Right atrium auricular region (tissue), 2 donors: ENCODE data around the gene MFSD12. TPM values are rescaled to one million over a fixed set of nuclear protein-coding genes. Genes with fewer than 3 reads are reported as not detected.
"Not testable (repeated sequence)": the region's sequence is repeated elsewhere in the genome, so short reads cannot be mapped to it uniquely, and the experiment has no call there.

Source experiments
- DNase-seq: peaks from one replicate; pipeline ENCODE4 v3.0.0-alpha.2; 2019; ENCODE audit warnings: low spot score
- H3K27ac ChIP-seq, 2 donors: fragments of 200-600 bp; sonication (generic); 1 replicate in 1 of 2; 2 replicates in 1 of 2; pipeline ENCODE4 v1.5.1; 2016 to 2019
- H3K27me3 ChIP-seq, 2 donors: fragments of 200-600 bp; sonication (generic); one replicate each; pipeline versions ENCODE4 v1.5.1 to v1.6.0; 2017 to 2019
- H3K36me3 ChIP-seq: fragments of 200-600 bp; sonication (generic); one replicate; pipeline ENCODE4 v1.5.1; 2016
- H3K4me1 ChIP-seq, 2 donors: fragments of 200-600 bp; sonication (generic); one replicate each; pipeline versions ENCODE4 v1.5.1 to v1.6.0; 2017 to 2019
- H3K4me3 ChIP-seq, 2 donors: fragments of 200-600 bp; sonication (generic); 1 replicate in 1 of 2; 2 replicates in 1 of 2; pipeline ENCODE4 v1.5.1; 2017 to 2019; ENCODE audit warnings: mild to moderate bottlenecking in 1 of 2, moderate library complexity in 1 of 2
- H3K9me3 ChIP-seq, 2 donors: fragments of 200-600 bp; sonication (generic); one replicate each; pipeline ENCODE4 v1.5.1; 2019
- total RNA-seq, 2 donors: library from RNA; depleted of rRNA; stranded (reverse); fragments of >200 nt; gene quantifications; one replicate each; pipeline ENCODE4 v1.1.0, GENCODE V29; 2016
- TF ChIP-seq, protein P1 (sequence below), 2 donors: fragments of 200-600 bp; sonication (generic); IDR thresholded peaks; one replicate each; pipeline ENCODE4 v1.5.1; 2019; ENCODE audit warnings: antibody characterized with exemption in 2 of 2

MFSD12 gene
- total RNA-seq, 2 donors from 2014 or later: 15.8 to 35.4 TPM

GRCh38 chr19:3570606-3571011, 13.2 kb upstream of the MFSD12 start:
- Histone ChIP-seq H3K9me3 (no peaks in the 10 kb centered on the region), H3K4me3 (no peak overlapping the region), H3K36me3 (peaks cover 5% of the 10 kb centered on the region), H3K27ac (no peak overlapping the region), H3K4me1 (peaks cover 0 to 17% of the 10 kb centered on the region in 2 donors), H3K27me3 (no peaks in the 10 kb centered on the region)
- TF ChIP-seq, protein P1, sequence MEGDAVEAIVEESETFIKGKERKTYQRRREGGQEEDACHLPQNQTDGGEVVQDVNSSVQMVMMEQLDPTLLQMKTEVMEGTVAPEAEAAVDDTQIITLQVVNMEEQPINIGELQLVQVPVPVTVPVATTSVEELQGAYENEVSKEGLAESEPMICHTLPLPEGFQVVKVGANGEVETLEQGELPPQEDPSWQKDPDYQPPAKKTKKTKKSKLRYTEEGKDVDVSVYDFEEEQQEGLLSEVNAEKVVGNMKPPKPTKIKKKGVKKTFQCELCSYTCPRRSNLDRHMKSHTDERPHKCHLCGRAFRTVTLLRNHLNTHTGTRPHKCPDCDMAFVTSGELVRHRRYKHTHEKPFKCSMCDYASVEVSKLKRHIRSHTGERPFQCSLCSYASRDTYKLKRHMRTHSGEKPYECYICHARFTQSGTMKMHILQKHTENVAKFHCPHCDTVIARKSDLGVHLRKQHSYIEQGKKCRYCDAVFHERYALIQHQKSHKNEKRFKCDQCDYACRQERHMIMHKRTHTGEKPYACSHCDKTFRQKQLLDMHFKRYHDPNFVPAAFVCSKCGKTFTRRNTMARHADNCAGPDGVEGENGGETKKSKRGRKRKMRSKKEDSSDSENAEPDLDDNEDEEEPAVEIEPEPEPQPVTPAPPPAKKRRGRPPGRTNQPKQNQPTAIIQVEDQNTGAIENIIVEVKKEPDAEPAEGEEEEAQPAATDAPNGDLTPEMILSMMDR (IDR thresholded peaks at IDR 0.05): no peak
- DNase-seq: no peak

GRCh38 chr19:3570042-3570441, 12.7 kb upstream of the MFSD12 start:
- not testable (repeated sequence) for H3K4me3 ChIP-seq, H3K27me3 ChIP-seq, DNase-seq, H3K9me3 ChIP-seq, H3K36me3 ChIP-seq, H3K27ac ChIP-seq
- peaks cover 0 to 17% of the 10 kb centered on the region in 2 donors for H3K4me1 ChIP-seq

GRCh38 chr19:3565139-3565538, 7.8 kb upstream of the MFSD12 start:
- H3K27me3 ChIP-seq: no peaks in the 10 kb centered on the region
- TF ChIP-seq, protein P1 (IDR thresholded peaks at IDR 0.05): no peak
- H3K4me1 ChIP-seq: no peaks in the 10 kb centered on the region
- H3K27ac ChIP-seq: no peak overlapping the region
- no peak for DNase-seq
- no peaks in the 10 kb centered on the region for H3K36me3 ChIP-seq
- H3K9me3 ChIP-seq: no peaks in the 10 kb centered on the region
- H3K4me3 ChIP-seq: no peak overlapping the region

DNA sequence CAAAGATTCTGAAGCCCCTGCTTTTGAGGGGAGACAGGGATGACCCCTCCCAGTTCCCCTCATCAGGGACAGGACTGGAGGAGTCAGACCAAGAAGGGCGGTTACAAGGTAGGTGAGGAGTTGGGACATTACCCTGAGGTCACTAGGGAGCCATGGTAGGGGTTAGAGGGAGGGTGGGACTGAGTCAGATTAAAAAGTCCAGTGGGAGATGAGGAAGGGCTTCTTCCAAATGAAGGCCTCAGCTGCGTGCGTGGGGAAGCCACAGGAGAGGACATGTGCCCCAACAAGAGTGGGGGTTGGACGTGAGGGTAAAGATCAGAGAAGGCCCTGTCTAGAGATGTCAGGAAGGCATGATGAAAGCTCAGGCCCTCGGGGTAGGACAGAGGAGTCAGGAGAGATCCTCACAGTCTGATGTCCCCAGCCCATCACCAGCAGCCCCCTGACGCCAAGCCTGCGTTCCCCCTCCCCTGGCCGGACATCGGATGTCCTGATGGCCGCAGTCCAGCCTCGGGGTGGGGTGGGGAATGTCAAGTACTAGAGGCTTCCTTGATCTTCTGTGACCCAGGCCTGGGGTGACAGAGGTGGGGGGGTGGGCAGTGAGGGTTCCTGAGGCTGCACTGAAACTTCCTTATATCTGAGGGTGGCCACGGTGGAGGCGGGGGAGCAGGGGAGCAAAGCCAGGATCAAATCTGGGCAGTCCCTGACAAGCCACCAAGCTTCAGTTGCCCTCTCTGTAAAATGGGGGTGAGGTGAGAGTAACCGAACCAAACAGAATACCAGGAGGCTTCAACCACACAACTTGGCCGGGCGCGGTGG, 6.5 kb upstream of the MFSD12 start:
- Histone ChIP-seq H3K9me3 (no peaks in the 10 kb centered on the region), H3K36me3 (no peaks in the 10 kb centered on the region), H3K27ac (no peak overlapping the region), H3K4me3 (no peak overlapping the region), H3K27me3 (no peaks in the 10 kb centered on the region), H3K4me1 (no peaks in the 10 kb centered on the region)
- TF ChIP-seq, protein P1 (IDR thresholded peaks at IDR 0.05): no peak
- no peak for DNase-seq

GRCh38 chr19:3556978-3557460, 367 bp downstream of the MFSD12 start:
- TF ChIP-seq, protein P1 (IDR thresholded peaks at IDR 0.05): no peak
- H3K36me3 ChIP-seq: no peaks in the 10 kb centered on the region
- H3K4me1 ChIP-seq: peaks cover 0 to 44% of the 10 kb centered on the region in 2 donors
- peak overlapping the region; percentile 82 to 84 for H3K27ac ChIP-seq
- H3K27me3 ChIP-seq: no peaks in the 10 kb centered on the region
- peak overlapping the region; percentile 76 to 96 for H3K4me3 ChIP-seq
- DNase-seq: no peak
- H3K9me3 ChIP-seq: no peaks in the 10 kb centered on the region

DNA sequence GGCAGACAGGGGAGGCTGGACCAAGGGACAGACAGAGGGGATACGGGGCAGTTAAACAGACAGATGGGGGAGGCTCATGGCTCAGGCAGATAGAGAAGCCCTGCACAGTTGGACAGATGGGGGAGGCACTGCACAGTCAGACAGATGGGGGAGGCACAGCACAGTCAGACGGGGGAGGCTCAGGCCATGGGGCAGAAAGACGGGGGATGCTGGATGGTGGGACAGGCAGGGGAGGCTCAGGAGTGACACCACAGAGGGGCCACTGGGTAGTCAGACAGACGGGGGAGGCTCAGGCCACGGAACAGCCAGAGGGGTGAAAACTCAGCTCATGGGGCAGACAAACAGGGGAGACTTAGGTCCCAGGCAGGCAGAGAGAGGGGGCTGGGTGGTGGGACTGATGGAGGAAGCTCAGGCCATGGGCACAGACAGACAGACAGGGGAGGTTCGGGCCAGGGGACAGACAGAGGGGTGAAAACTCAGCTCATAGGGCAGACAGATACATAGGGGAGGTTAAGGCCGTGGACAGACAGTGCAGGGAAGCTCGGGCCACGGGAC, 886 bp downstream of the MFSD12 start:
- H3K9me3 ChIP-seq: no peaks in the 10 kb centered on the region
- peak overlapping the region in 1 of 2 donors; percentile 84 for H3K27ac ChIP-seq
- H3K4me3 ChIP-seq: peak overlapping the region; percentile 76 to 96
- no peaks in the 10 kb centered on the region for H3K27me3 ChIP-seq
- H3K4me1 ChIP-seq: peaks cover 0 to 44% of the 10 kb centered on the region in 2 donors
- DNase-seq: no peak
- TF ChIP-seq, protein P1 (IDR thresholded peaks at IDR 0.05): no peak
- H3K36me3 ChIP-seq: no peaks in the 10 kb centered on the region
